CD14-positive monocyte (primary cell): ENCODE results near the gene SIGMAR1. TPM values are rescaled to one million over a fixed set of nuclear protein-coding genes. Genes with fewer than 3 reads are reported as not detected.

ENCODE experiments used
- DNase-seq, 3 donors: peaks; one replicate each; pipeline ENCODE4 v3.0.0-alpha.2; 2011 to 2022
- H2AFZ ChIP-seq: 2 replicates; pipeline ENCODE4 v1.6.0; 2012; ENCODE audit warnings: mild to moderate bottlenecking, low read depth, low read length, inconsistent platforms; ENCODE audit not compliant: insufficient read depth, poor library complexity, severe bottlenecking
- H3K27ac ChIP-seq, 2 donors: 1 replicate in 1 of 2; 2 replicates in 1 of 2; pipeline ENCODE4 v1.5.1; 2012 to 2013; ENCODE audit warnings: low read length in 2 of 2, control low read depth in 1 of 2, inconsistent platforms in 1 of 2, low read depth in 1 of 2, mild to moderate bottlenecking in 1 of 2
- H3K27me3 ChIP-seq, 2 donors: one replicate each; pipeline versions ENCODE4 v1.6.0 to v1.6.1; 2011 to 2013; ENCODE audit warnings: low read length in 2 of 2; ENCODE audit not compliant: control insufficient read depth in 2 of 2, insufficient read depth in 2 of 2
- H3K36me3 ChIP-seq, 2 donors: replicated peaks in 1 of 2; 1 replicate in 1 of 2; 2 replicates in 1 of 2; pipeline versions ENCODE4 v1.5.1 to v1.6.1; 2012 to 2013; ENCODE audit warnings: low read length in 2 of 2, control low read depth in 1 of 2, inconsistent platforms in 1 of 2, mild to moderate bottlenecking in 1 of 2; ENCODE audit not compliant: insufficient read depth in 2 of 2, control insufficient read depth in 1 of 2
- H3K4me1 ChIP-seq, 2 donors: 1 replicate in 1 of 2; 2 replicates in 1 of 2; pipeline versions ENCODE4 v1.5.1 to v1.6.1; 2012 to 2013; ENCODE audit warnings: low read length in 2 of 2, control low read depth in 1 of 2, inconsistent platforms in 1 of 2, mild to moderate bottlenecking in 1 of 2, moderate library complexity in 1 of 2; ENCODE audit not compliant: insufficient read depth in 2 of 2, control insufficient read depth in 1 of 2
- H3K4me2 ChIP-seq: replicated peaks from 2 replicates; pipeline ENCODE3; 2012; ENCODE audit warnings: low read length, moderate library complexity, mild to moderate bottlenecking; ENCODE audit not compliant: poor library complexity, severe bottlenecking; ENCODE audit errors: extremely low read depth
- H3K4me3 ChIP-seq, 3 experiments: fragments of 200-600 bp in 1 of 3; sonication (generic) in 1 of 3; replicated peaks in 1 of 3; 1 replicate in 2 of 3; 2 replicates in 1 of 3; pipeline ENCODE4 v1.5.1; 2011 to 2013; ENCODE audit warnings: low read length in 3 of 3, mild to moderate bottlenecking in 3 of 3, control low read depth in 2 of 3, low read depth in 2 of 3, inconsistent platforms in 1 of 3, moderate library complexity in 1 of 3
- H3K79me2 ChIP-seq: 2 replicates; pipeline ENCODE4 v1.6.0; 2012; ENCODE audit warnings: mild to moderate bottlenecking, control low read depth, inconsistent platforms, low read length, moderate library complexity; ENCODE audit not compliant: insufficient read depth
- H3K9ac ChIP-seq: 2 replicates; pipeline ENCODE4 v1.6.0; 2017; ENCODE audit warnings: low read length, mild to moderate bottlenecking; ENCODE audit not compliant: insufficient read depth, poor library complexity, severe bottlenecking
- H3K9me3 ChIP-seq, 2 donors: replicated peaks in 1 of 2; 1 replicate in 1 of 2; 2 replicates in 1 of 2; pipeline versions ENCODE4 v1.5.1 to v1.6.1; 2012 to 2013; ENCODE audit warnings: low read length in 2 of 2, control low read depth in 1 of 2; ENCODE audit not compliant: control insufficient read depth in 1 of 2, insufficient read depth in 1 of 2
- H4K20me1 ChIP-seq: 2 replicates; pipeline ENCODE4 v1.6.0; 2012; ENCODE audit warnings: mild to moderate bottlenecking, low read length, control low read depth, moderate library complexity; ENCODE audit not compliant: insufficient read depth
- H3K27ac Mint-ChIP-seq, 7 donors: one replicate each; pipeline ENCODE4 v1.8.0; 2020; ENCODE audit warnings: mild to moderate bottlenecking in 7 of 7, mixed read lengths in 7 of 7, moderate library complexity in 6 of 7, inconsistent platforms in 2 of 7
- H3K27me3 Mint-ChIP-seq, 3 donors: one replicate each; pipeline ENCODE4 v1.8.0; 2021 to 2022; ENCODE audit warnings: low read depth in 3 of 3, mild to moderate bottlenecking in 3 of 3, mixed read lengths in 3 of 3, moderate library complexity in 3 of 3, inconsistent platforms in 1 of 3
- H3K36me3 Mint-ChIP-seq, 2 donors: one replicate each; pipeline ENCODE4 v1.8.0; 2020; ENCODE audit warnings: mixed read lengths in 2 of 2, inconsistent platforms in 1 of 2, mild to moderate bottlenecking in 1 of 2
- H3K4me1 Mint-ChIP-seq: one replicate; pipeline ENCODE4 v1.8.0; 2020; ENCODE audit warnings: mild to moderate bottlenecking, mixed read lengths
- H3K4me3 Mint-ChIP-seq, 2 donors: one replicate each; pipeline ENCODE4 v1.8.0; 2020; ENCODE audit warnings: mild to moderate bottlenecking in 2 of 2, mixed read lengths in 2 of 2, moderate library complexity in 1 of 2
- H3K9me3 Mint-ChIP-seq, 7 donors: one replicate each; pipeline ENCODE4 v1.8.0; 2020 to 2022; ENCODE audit warnings: mixed read lengths in 7 of 7, mild to moderate bottlenecking in 6 of 7, moderate library complexity in 6 of 7, inconsistent platforms in 2 of 7
- CTCF ChIP-seq: fragments of 200-600 bp; IDR thresholded peaks from one replicate; pipeline ENCODE4 v1.8.0; 2022; ENCODE audit warnings: antibody characterized with exemption, mild to moderate bottlenecking
- WGBS: methylation state at CpG from one replicate; pipeline ENCODE4 v1.1.5; 2013; ENCODE audit warnings: missing lambda C conversion rate; ENCODE audit not compliant: insufficient coverage; 5-methylcytosine and 5-hydroxymethylcytosine counted together
- intact Hi-C, 2 donors: fragments of 100-400 bp; cut with micrococcal nuclease; formaldehyde crosslinking; loops; one replicate each; pipeline versions ENCODE4 v1.15.0 to v1.15.1; 2023
- polyA plus RNA-seq, 3 donors: library from polyadenylated mRNA; depleted of rRNA in 1 of 3; unstranded in 2 of 3; stranded (reverse) in 1 of 3; fragments of 300-500 nt in 2 of 3; fragments of >200 nt in 1 of 3; fragmentation: Illumina TruSeq in 2 of 3; gene quantifications; 1 replicate in 2 of 3; 2 replicates in 1 of 3; pipeline ENCODE4 v1.2.3, GENCODE V29; 2012 to 2021

SIGMAR1 gene
- polyA plus RNA-seq, 3 donors: 26.6 to 59.6 (median 49.5) TPM

- no peak overlapping the region for H3K4me3 ChIP-seq
- peaks cover 3 to 5% of the 10 kb centered on the region in 2 donors for H3K4me1 ChIP-seq
- H3K79me2 ChIP-seq: no peaks in the 10 kb centered on the region
- H3K36me3 ChIP-seq: no peaks in the 10 kb centered on the region
- H3K4me3 Mint-ChIP-seq: no peak overlapping the region
- intact Hi-C loops: no loop called here
- WGBS: 80% methylated on average over 1 of the region's 5 CpGs
- no peaks in the 10 kb centered on the region for H4K20me1 ChIP-seq
- H3K36me3 Mint-ChIP-seq: peaks cover 0 to 6% of the 10 kb centered on the region in 2 donors
- H3K9me3 ChIP-seq: no peaks in the 10 kb centered on the region
- H3K4me1 Mint-ChIP-seq: peaks cover 17% of the 10 kb centered on the region
- no peak overlapping the region for H2AFZ ChIP-seq
- no peak overlapping the region for H3K9ac ChIP-seq
- no peak for TF ChIP-seq CTCF
- no peaks in the 10 kb centered on the region for H3K27me3 ChIP-seq
- H3K27me3 Mint-ChIP-seq: peaks cover 8 to 14% (median 9%) of the 10 kb centered on the region in 3 donors
- no peak for DNase-seq
- no peak overlapping the region for H3K27ac Mint-ChIP-seq
- H3K9me3 Mint-ChIP-seq: peaks cover 0 to 4% (median 0%) of the 10 kb centered on the region in 7 donors
- no peak overlapping the region for H3K4me2 ChIP-seq
- no peak overlapping the region for H3K27ac ChIP-seq
These were observed 19.4 kb upstream of the SIGMAR1 start for GRCh38 chr9:34656992-34657391.

- TF ChIP-seq CTCF: no peak
- 100% methylated on average over 4 of the region's 5 CpGs for WGBS
- H3K27me3 ChIP-seq: no peaks in the 10 kb centered on the region
- no peaks in the 10 kb centered on the region for H4K20me1 ChIP-seq
- Mint-ChIP-seq H3K27me3 (peaks cover 8 to 14% (median 8%) of the 10 kb centered on the region in 3 donors), H3K9me3 (peaks cover 0 to 4% (median 0%) of the 10 kb centered on the region in 7 donors), H3K4me1 (peaks cover 22% of the 10 kb centered on the region), H3K36me3 (peaks cover 8 to 18% of the 10 kb centered on the region in 2 donors), H3K27ac (no peak overlapping the region), H3K4me3 (no peak overlapping the region)
- no peaks in the 10 kb centered on the region for H3K79me2 ChIP-seq
- no peak overlapping the region for H2AFZ ChIP-seq
- no peak overlapping the region for H3K27ac ChIP-seq
- H3K36me3 ChIP-seq: peaks cover 0 to 7% of the 10 kb centered on the region in 2 donors
- no peaks in the 10 kb centered on the region for H3K9me3 ChIP-seq
- H3K4me2 ChIP-seq: no peak overlapping the region
- no peak for DNase-seq
- H3K4me1 ChIP-seq: peaks cover 5 to 10% of the 10 kb centered on the region in 2 donors
- no peak overlapping the region for H3K4me3 ChIP-seq
- no peak overlapping the region for H3K9ac ChIP-seq
- intact Hi-C loops: no loop called here
These were observed 17.8 kb upstream of the SIGMAR1 start for GRCh38 chr9:34655394-34655793.
